CD14-positive monocyte (primary cell): ENCODE measurements around the gene TENM3. TPM values are rescaled to one million over a fixed set of nuclear protein-coding genes. Genes with fewer than 3 reads are reported as not detected.

ENCODE experiments used
- DNase-seq, 3 donors: peaks; one replicate each; pipeline ENCODE4 v3.0.0-alpha.2; 2011 to 2022
- H2AFZ ChIP-seq: 2 replicates; pipeline ENCODE4 v1.6.0; 2012; ENCODE audit warnings: mild to moderate bottlenecking, low read depth, low read length, inconsistent platforms; ENCODE audit not compliant: insufficient read depth, poor library complexity, severe bottlenecking
- H3K27ac ChIP-seq, 2 donors: 1 replicate in 1 of 2; 2 replicates in 1 of 2; pipeline ENCODE4 v1.5.1; 2012 to 2013; ENCODE audit warnings: low read length in 2 of 2, control low read depth in 1 of 2, inconsistent platforms in 1 of 2, low read depth in 1 of 2, mild to moderate bottlenecking in 1 of 2
- H3K27me3 ChIP-seq, 2 donors: one replicate each; pipeline versions ENCODE4 v1.6.0 to v1.6.1; 2011 to 2013; ENCODE audit warnings: low read length in 2 of 2; ENCODE audit not compliant: control insufficient read depth in 2 of 2, insufficient read depth in 2 of 2
- H3K36me3 ChIP-seq, 2 donors: replicated peaks in 1 of 2; 1 replicate in 1 of 2; 2 replicates in 1 of 2; pipeline versions ENCODE4 v1.5.1 to v1.6.1; 2012 to 2013; ENCODE audit warnings: low read length in 2 of 2, control low read depth in 1 of 2, inconsistent platforms in 1 of 2, mild to moderate bottlenecking in 1 of 2; ENCODE audit not compliant: insufficient read depth in 2 of 2, control insufficient read depth in 1 of 2
- H3K4me1 ChIP-seq, 2 donors: 1 replicate in 1 of 2; 2 replicates in 1 of 2; pipeline versions ENCODE4 v1.5.1 to v1.6.1; 2012 to 2013; ENCODE audit warnings: low read length in 2 of 2, control low read depth in 1 of 2, inconsistent platforms in 1 of 2, mild to moderate bottlenecking in 1 of 2, moderate library complexity in 1 of 2; ENCODE audit not compliant: insufficient read depth in 2 of 2, control insufficient read depth in 1 of 2
- H3K4me2 ChIP-seq: replicated peaks from 2 replicates; pipeline ENCODE3; 2012; ENCODE audit warnings: low read length, moderate library complexity, mild to moderate bottlenecking; ENCODE audit not compliant: poor library complexity, severe bottlenecking; ENCODE audit errors: extremely low read depth
- H3K4me3 ChIP-seq, 3 experiments: fragments of 200-600 bp in 1 of 3; sonication (generic) in 1 of 3; replicated peaks in 1 of 3; 1 replicate in 2 of 3; 2 replicates in 1 of 3; pipeline ENCODE4 v1.5.1; 2011 to 2013; ENCODE audit warnings: low read length in 3 of 3, mild to moderate bottlenecking in 3 of 3, control low read depth in 2 of 3, low read depth in 2 of 3, inconsistent platforms in 1 of 3, moderate library complexity in 1 of 3
- H3K79me2 ChIP-seq: 2 replicates; pipeline ENCODE4 v1.6.0; 2012; ENCODE audit warnings: mild to moderate bottlenecking, control low read depth, inconsistent platforms, low read length, moderate library complexity; ENCODE audit not compliant: insufficient read depth
- H3K9ac ChIP-seq: 2 replicates; pipeline ENCODE4 v1.6.0; 2017; ENCODE audit warnings: low read length, mild to moderate bottlenecking; ENCODE audit not compliant: insufficient read depth, poor library complexity, severe bottlenecking
- H3K9me3 ChIP-seq, 2 donors: replicated peaks in 1 of 2; 1 replicate in 1 of 2; 2 replicates in 1 of 2; pipeline versions ENCODE4 v1.5.1 to v1.6.1; 2012 to 2013; ENCODE audit warnings: low read length in 2 of 2, control low read depth in 1 of 2; ENCODE audit not compliant: control insufficient read depth in 1 of 2, insufficient read depth in 1 of 2
- H4K20me1 ChIP-seq: 2 replicates; pipeline ENCODE4 v1.6.0; 2012; ENCODE audit warnings: mild to moderate bottlenecking, low read length, control low read depth, moderate library complexity; ENCODE audit not compliant: insufficient read depth
- H3K27ac Mint-ChIP-seq, 7 donors: one replicate each; pipeline ENCODE4 v1.8.0; 2020; ENCODE audit warnings: mild to moderate bottlenecking in 7 of 7, mixed read lengths in 7 of 7, moderate library complexity in 6 of 7, inconsistent platforms in 2 of 7
- H3K27me3 Mint-ChIP-seq, 3 donors: one replicate each; pipeline ENCODE4 v1.8.0; 2021 to 2022; ENCODE audit warnings: low read depth in 3 of 3, mild to moderate bottlenecking in 3 of 3, mixed read lengths in 3 of 3, moderate library complexity in 3 of 3, inconsistent platforms in 1 of 3
- H3K36me3 Mint-ChIP-seq, 2 donors: one replicate each; pipeline ENCODE4 v1.8.0; 2020; ENCODE audit warnings: mixed read lengths in 2 of 2, inconsistent platforms in 1 of 2, mild to moderate bottlenecking in 1 of 2
- H3K4me1 Mint-ChIP-seq: one replicate; pipeline ENCODE4 v1.8.0; 2020; ENCODE audit warnings: mild to moderate bottlenecking, mixed read lengths
- H3K4me3 Mint-ChIP-seq, 2 donors: one replicate each; pipeline ENCODE4 v1.8.0; 2020; ENCODE audit warnings: mild to moderate bottlenecking in 2 of 2, mixed read lengths in 2 of 2, moderate library complexity in 1 of 2
- H3K9me3 Mint-ChIP-seq, 7 donors: one replicate each; pipeline ENCODE4 v1.8.0; 2020 to 2022; ENCODE audit warnings: mixed read lengths in 7 of 7, mild to moderate bottlenecking in 6 of 7, moderate library complexity in 6 of 7, inconsistent platforms in 2 of 7
- CTCF ChIP-seq: fragments of 200-600 bp; IDR thresholded peaks from one replicate; pipeline ENCODE4 v1.8.0; 2022; ENCODE audit warnings: antibody characterized with exemption, mild to moderate bottlenecking
- WGBS: methylation state at CpG from one replicate; pipeline ENCODE4 v1.1.5; 2013; ENCODE audit warnings: missing lambda C conversion rate; ENCODE audit not compliant: insufficient coverage; 5-methylcytosine and 5-hydroxymethylcytosine counted together
- intact Hi-C, 2 donors: fragments of 100-400 bp; cut with micrococcal nuclease; formaldehyde crosslinking; loops; one replicate each; pipeline versions ENCODE4 v1.15.0 to v1.15.1; 2023
- polyA plus RNA-seq, 3 donors: library from polyadenylated mRNA; depleted of rRNA in 1 of 3; unstranded in 2 of 3; stranded (reverse) in 1 of 3; fragments of 300-500 nt in 2 of 3; fragments of >200 nt in 1 of 3; fragmentation: Illumina TruSeq in 2 of 3; gene quantifications; 1 replicate in 2 of 3; 2 replicates in 1 of 3; pipeline ENCODE4 v1.2.3, GENCODE V29; 2012 to 2021

Gene TENM3
- polyA plus RNA-seq, 3 donors, result not detected

- no peaks in the 10 kb centered on the region for H3K27me3 ChIP-seq
- H3K4me2 ChIP-seq, result no peak overlapping the region
- 79% methylated on average over 7 of the region's 11 CpGs for WGBS
- H3K4me1 Mint-ChIP-seq, result peaks cover 28% of the 10 kb centered on the region
- H3K9ac ChIP-seq, result no peak overlapping the region
- no peak overlapping the region for H3K27ac ChIP-seq
- no peaks in the 10 kb centered on the region for H3K79me2 ChIP-seq
- no peaks in the 10 kb centered on the region for H3K9me3 ChIP-seq
- no peaks in the 10 kb centered on the region for H3K9me3 Mint-ChIP-seq
- DNase-seq, result no peak
- peak overlapping the region; percentile 53 for H2AFZ ChIP-seq
- H3K4me1 ChIP-seq, result peaks cover 6 to 23% of the 10 kb centered on the region in 2 donors
- H3K27ac Mint-ChIP-seq, result no peak overlapping the region
- no peaks in the 10 kb centered on the region for H3K36me3 ChIP-seq
- no peak overlapping the region for H3K4me3 Mint-ChIP-seq
- no peaks in the 10 kb centered on the region for H3K36me3 Mint-ChIP-seq
- H4K20me1 ChIP-seq, result no peaks in the 10 kb centered on the region
- H3K4me3 ChIP-seq, result no peak overlapping the region
- peaks cover 4 to 8% (median 7%) of the 10 kb centered on the region in 3 donors for H3K27me3 Mint-ChIP-seq
- no peak for TF ChIP-seq CTCF
- intact Hi-C loops, result no loop called here
Measured at GRCh38 chr4:182822554-182822953, 579.4 kb downstream of the TENM3 start.

- no CpG with 5 or more reads among the region's 1 CpG for WGBS
Measured at GRCh38 chr4:182823576-182823975, 580.4 kb downstream of the TENM3 start.

More at GRCh38 chr4:182823576-182823975, 580.4 kb downstream of the TENM3 start:
- Histone ChIP-seq H3K27ac (no peak overlapping the region), H3K9ac (no peak overlapping the region), H4K20me1 (no peaks in the 10 kb centered on the region), H3K9me3 (no peaks in the 10 kb centered on the region), H3K27me3 (no peaks in the 10 kb centered on the region), H3K4me2 (no peak overlapping the region), H3K79me2 (no peaks in the 10 kb centered on the region), H3K4me3 (no peak overlapping the region), H3K4me1 (peaks cover 6 to 23% of the 10 kb centered on the region in 2 donors), H2AFZ (no peak overlapping the region), H3K36me3 (no peaks in the 10 kb centered on the region)
- intact Hi-C loops, result no loop called here
- no peak for DNase-seq
- H3K27ac Mint-ChIP-seq, result no peak overlapping the region
- H3K4me3 Mint-ChIP-seq, result no peak overlapping the region
- no peaks in the 10 kb centered on the region for H3K36me3 Mint-ChIP-seq
- H3K4me1 Mint-ChIP-seq, result peaks cover 28% of the 10 kb centered on the region
- no peak for TF ChIP-seq CTCF
- no peaks in the 10 kb centered on the region for H3K9me3 Mint-ChIP-seq
- peaks cover 4 to 9% (median 8%) of the 10 kb centered on the region in 3 donors for H3K27me3 Mint-ChIP-seq
